HG03558 (cell line): ENCODE data around the gene FAM98C.
"Not testable (repeated sequence)": the region's sequence is repeated elsewhere in the genome, so short reads cannot be mapped to it uniquely, and the experiment has no call there.

Experiments
- ATAC-seq: cut with Tn5 transposase; IDR thresholded peaks from one replicate; pipeline ENCODE4 v1.9.1; 2021; ENCODE audit warnings: moderate number of reproducible peaks; ENCODE audit not compliant: unreplicated experiment; ENCODE audit errors: extremely low read depth

Gene FAM98C

GRCh38 chr19:38392707-38393308 lies 10.1 kb upstream of the FAM98C start:
- no peak for ATAC-seq

GRCh38 chr19:38394488-38394887 lies 8.4 kb upstream of the FAM98C start:
- ATAC-seq: no peak

GRCh38 chr19:38395381-38396114 lies 7.3 kb upstream of the FAM98C start:
- ATAC-seq: no peak

- ATAC-seq: no peak
Observed at GRCh38 chr19:38399081-38399480, 3.8 kb upstream of the FAM98C start.

DNA sequence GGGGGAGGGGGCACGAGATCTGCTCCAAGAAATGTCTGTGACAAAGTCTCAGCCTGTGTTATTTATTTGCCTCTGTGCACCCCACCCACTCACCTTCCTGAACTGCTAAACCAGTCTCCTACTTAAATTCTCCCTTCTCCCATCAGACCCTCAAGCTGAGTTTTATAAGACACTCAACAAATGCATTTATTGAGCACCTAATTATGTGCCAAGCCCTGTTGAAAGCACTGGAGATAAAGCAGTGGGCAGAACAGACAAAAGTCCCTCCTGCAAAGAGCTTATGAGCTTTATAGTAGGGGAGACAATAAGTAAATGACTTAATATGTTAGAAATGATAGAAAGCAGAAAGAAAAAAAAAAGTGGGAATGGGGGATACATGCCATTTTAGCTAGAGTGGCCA lies 3.4 kb upstream of the FAM98C start:
- no peak for ATAC-seq

GRCh38 chr19:38400361-38400760 lies 2.5 kb upstream of the FAM98C start:
- ATAC-seq: no peak

DNA sequence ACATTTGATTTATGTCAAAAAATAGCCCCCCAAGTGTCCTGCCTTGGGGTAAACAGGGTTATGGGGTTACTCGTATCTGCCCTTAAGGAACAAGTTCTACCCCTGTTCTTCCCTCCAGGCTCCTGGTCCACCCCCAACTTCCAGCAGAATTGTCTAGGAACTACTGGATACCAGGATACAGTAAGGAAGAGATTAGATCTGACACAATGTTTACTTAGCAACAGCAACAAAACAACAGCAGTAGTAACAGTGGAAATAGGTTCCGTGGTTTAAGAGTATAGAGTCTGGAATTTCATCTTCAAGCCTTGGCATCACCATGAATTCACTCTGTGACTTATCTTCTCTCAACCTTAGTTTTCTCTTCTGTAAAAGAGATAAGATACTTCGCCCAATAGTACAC lies 1.7 kb upstream of the FAM98C start:
- ATAC-seq: no peak

- ATAC-seq: no peak
Observed at GRCh38 chr19:38402623-38402966, 298 bp upstream of the FAM98C start.

GRCh38 chr19:38404858-38405257 lies 2.0 kb downstream of the FAM98C start:
- ATAC-seq: no peak

DNA sequence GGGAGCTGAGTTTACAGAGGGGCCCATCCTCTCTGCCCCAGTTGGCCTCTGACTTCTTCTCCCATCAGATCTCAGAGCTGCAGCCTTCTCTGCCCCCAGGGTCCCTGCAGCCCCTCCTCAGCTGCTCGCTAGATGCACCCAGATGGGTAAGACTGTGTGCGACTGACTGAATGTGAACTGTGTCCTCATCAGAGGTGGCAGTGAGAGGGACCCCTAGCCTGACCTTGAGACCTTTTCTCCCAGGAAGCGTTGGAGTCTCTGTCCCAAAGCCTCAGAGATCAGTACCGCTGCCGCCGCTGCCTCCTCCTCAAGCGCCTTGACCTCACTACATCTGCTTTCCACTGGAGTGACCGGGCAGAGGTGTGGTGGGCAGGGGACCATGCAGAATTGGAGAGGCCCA lies 2.4 kb downstream of the FAM98C start:
- no peak for ATAC-seq

DNA sequence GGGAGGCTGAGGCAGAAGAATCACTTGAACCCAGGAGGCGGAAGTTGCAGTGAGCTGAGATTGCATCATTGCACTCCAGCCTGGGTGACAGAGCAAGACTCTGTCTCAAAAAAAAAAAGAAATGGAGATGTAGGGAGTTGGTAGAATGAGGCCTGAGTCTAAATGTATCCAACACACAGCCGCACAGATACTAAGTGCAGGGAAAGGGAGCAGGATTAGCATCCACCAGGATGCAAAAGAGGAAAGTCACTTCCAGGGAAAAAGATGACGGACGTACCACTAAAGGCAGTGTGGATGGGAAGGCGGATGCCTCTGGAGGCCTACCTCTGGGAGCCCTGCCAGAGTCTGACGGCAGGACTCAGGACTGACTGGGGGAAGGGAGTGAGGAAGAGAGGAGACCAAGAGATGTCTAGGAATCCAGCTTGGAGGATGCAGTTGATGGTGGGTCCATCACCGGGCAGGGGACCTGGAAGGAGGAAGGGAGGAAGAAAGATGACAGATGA lies 6.8 kb downstream of the FAM98C start:
- no peak for ATAC-seq

- not testable (repeated sequence) for ATAC-seq
Observed at GRCh38 chr19:38410407-38410806, 7.5 kb downstream of the FAM98C start.

- no peak for ATAC-seq
Observed at GRCh38 chr19:38411041-38411712, 8.3 kb downstream of the FAM98C start.

DNA sequence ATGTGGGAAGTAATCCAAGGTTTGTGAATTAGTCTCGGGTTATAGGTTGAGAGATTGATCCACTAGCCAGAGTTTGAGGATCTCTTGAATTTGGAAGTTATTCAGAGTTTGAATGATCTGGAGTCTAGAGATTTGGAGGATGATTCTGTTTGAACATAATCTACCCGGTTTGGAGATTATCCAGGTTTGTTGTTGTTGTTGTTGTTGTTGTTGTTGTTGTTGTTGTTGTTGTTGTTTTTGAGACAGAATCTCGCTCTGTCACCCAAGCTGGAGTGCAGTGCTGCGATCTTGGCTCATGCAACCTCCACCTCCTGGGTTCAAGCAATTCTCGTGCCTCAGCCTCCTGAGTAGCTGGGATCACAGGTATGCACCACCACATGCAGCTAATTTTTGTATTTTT lies 9.0 kb downstream of the FAM98C start:
- ATAC-seq: not testable (repeated sequence)

DNA sequence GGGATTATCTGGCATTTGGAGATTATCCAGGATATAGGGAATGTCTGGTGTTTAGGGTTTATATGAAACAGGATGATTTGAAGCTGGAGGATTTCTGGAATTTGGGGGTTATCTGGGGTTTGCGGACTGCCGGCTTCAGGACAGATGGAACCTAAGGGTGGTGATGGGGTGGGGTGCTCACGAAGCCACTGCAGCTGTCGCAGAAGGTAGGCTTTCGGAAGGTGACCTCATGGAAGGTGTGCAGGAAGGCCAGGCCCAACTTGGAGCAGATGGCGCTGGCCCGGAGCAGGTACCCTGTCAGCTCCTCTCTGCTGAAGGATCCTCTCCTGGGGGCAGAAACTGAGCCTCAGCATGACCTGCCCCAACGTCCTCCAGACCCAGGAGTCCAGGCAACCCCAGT lies 9.6 kb downstream of the FAM98C start:
- no peak for ATAC-seq

- no peak for ATAC-seq
Observed at GRCh38 chr19:38412961-38413360, 10.1 kb downstream of the FAM98C start.

DNA sequence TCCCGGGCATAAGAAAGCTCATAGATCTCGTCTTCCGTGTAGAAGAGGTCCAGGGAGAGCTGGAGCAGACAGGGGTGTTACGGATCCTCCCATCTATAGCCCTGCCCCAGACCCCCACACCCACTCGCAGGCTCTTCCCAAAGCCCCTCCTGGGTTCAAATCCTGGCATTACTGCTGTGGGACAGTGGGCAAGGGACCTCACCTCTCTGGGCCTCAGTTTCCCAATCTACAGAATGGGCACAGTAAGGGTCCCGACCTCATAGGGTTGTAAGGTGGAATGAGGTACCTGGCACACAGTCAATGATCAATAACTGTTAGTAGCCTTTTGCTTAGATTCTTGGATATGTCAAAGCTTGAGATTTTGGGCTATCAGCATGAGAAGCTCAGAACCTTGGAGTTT lies 10.5 kb downstream of the FAM98C start:
- no peak for ATAC-seq

DNA sequence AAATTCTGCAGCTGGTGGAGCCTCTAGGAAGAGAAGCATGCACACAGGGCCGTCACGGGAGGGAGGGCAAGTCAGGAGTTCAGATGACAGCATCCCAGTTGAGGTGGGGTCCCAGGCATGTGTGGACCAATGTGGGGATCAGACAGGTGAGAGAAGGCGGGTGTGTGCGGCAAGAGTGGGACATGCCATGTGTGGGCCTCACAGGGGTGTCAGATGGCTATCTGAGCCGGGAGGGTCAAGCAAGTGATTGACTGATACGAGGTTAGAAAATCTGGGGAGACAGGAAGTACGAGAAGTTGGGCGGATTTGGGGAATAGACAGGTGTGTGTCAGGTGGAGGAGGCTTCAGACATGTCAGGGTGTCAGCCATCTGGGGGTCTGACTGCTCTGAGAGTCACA lies 14.3 kb downstream of the FAM98C start:
- ATAC-seq: no peak

- no peak for ATAC-seq
Observed at GRCh38 chr19:38417544-38418506, 14.9 kb downstream of the FAM98C start.

DNA sequence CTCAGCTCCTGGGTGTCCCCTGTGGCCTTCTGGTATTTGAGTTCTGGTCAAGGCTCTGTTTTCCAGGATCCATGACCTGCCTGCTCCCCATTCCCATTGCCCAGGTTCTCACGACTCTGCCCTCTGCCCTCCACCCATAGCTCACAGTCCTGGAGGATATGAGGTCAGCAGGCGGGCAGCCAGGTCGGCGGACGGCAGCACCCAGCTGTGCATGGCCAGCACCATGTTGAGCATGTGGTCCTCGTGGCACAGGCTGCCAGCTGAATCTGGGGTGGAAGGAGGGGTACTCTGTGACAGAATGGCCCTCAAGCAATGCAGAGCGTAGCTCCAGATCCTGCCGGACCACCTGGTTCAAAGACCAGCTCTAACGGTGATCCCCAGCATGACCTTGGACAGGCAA lies 18.0 kb downstream of the FAM98C start:
- no peak for ATAC-seq
